ENCODE data around the gene ACTN1. TPM values are rescaled to one million over a fixed set of nuclear protein-coding genes. Genes with fewer than 3 reads are reported as not detected.

Gene ACTN1
- polyA plus RNA-seq, 3 donors: 41.4 to 75.0 (median 69.4) TPM

GRCh38 chr14:68947802-68948201 lies 31.3 kb downstream of the ACTN1 start:
- Histone ChIP-seq H3K79me2 (ENCODE audit: insufficient read depth, low read length) (peaks cover 84% of the 10 kb centered on the region), H4K20me1 (ENCODE audit: insufficient read depth, low read length) (peaks cover 35% of the 10 kb centered on the region), H3K9me3 (replicated peaks in 1 of 2; ENCODE audit: control insufficient read depth in 1 of 2, insufficient read depth in 1 of 2, low read length in 2 of 2) (no peaks in the 10 kb centered on the region), H3K36me3 (replicated peaks in 1 of 2; ENCODE audit: control insufficient read depth in 1 of 2, insufficient read depth in 2 of 2, low read length in 2 of 2) (no peaks in the 10 kb centered on the region), H3K27me3 (ENCODE audit: control insufficient read depth in 2 of 2, insufficient read depth in 2 of 2, low read length in 2 of 2) (no peaks in the 10 kb centered on the region), H3K9ac (ENCODE audit: insufficient read depth, low read length, poor library complexity, severe bottlenecking) (no peak overlapping the region), H3K4me1 (ENCODE audit: control insufficient read depth in 1 of 2, insufficient read depth in 2 of 2, low read length in 2 of 2) (peaks cover 78 to 95% of the 10 kb centered on the region in 2 donors), H3K4me2 (replicated peaks; ENCODE audit: extremely low read depth, low read length, poor library complexity, severe bottlenecking) (peak overlapping the region; percentile 54), H3K4me3 (replicated peaks in 1 of 3; ENCODE audit: low read depth in 2 of 3, low read length in 3 of 3) (peak overlapping the region in 1 of 3 experiments; percentile 46), H2AFZ (ENCODE audit: insufficient read depth, low read depth, low read length, poor library complexity, severe bottlenecking) (no peak overlapping the region), H3K27ac (ENCODE audit: low read depth in 1 of 2, low read length in 2 of 2) (peak overlapping the region; percentile 55 to 92)
- Mint-ChIP-seq H3K27ac (peak overlapping the region; percentile 66 to 83 (median 80)), H3K36me3 (peaks cover 4 to 11% of the 10 kb centered on the region in 2 donors), H3K27me3 (ENCODE audit: low read depth in 3 of 3) (peaks cover 0 to 2% (median 0%) of the 10 kb centered on the region in 3 donors), H3K4me3 (peak overlapping the region in 1 of 2 donors; percentile 70), H3K4me1 (peaks cover 90% of the 10 kb centered on the region), H3K9me3 (no peaks in the 10 kb centered on the region)
- intact Hi-C loops (cut with micrococcal nuclease): loop anchor here in 1 of 2 donors (5.0 kb wide), 1 partner anchor 36 kb away; no protein-coding TSS in a partner anchor
- WGBS (ENCODE audit: insufficient coverage): 13% methylated on average over 3 of the region's 8 CpGs
- no peak for TF ChIP-seq CTCF (IDR thresholded peaks at IDR 0.05)
- peak; percentile 32 to 59 (median 49) for DNase-seq

- TF ChIP-seq CTCF (IDR thresholded peaks at IDR 0.05): no peak
- H3K27ac Mint-ChIP-seq: peak overlapping the region in 4 of 7 donors; percentile 26 to 73 (median 49)
- intact Hi-C loops (cut with micrococcal nuclease): loop anchor here in 1 of 2 donors (5.0 kb wide), 1 partner anchor 34 kb away; no protein-coding TSS in a partner anchor
- H3K27me3 Mint-ChIP-seq (ENCODE audit: low read depth in 3 of 3): peaks cover 0 to 2% (median 0%) of the 10 kb centered on the region in 3 donors
- H3K4me3 Mint-ChIP-seq: no peak overlapping the region
- H3K36me3 Mint-ChIP-seq: peaks cover 4 to 13% of the 10 kb centered on the region in 2 donors
- Histone ChIP-seq H3K27ac (ENCODE audit: low read depth in 1 of 2, low read length in 2 of 2) (peak overlapping the region in 1 of 2 donors; percentile 92), H3K9ac (ENCODE audit: insufficient read depth, low read length, poor library complexity, severe bottlenecking) (no peak overlapping the region), H2AFZ (ENCODE audit: insufficient read depth, low read depth, low read length, poor library complexity, severe bottlenecking) (no peak overlapping the region), H3K9me3 (replicated peaks in 1 of 2; ENCODE audit: control insufficient read depth in 1 of 2, insufficient read depth in 1 of 2, low read length in 2 of 2) (no peaks in the 10 kb centered on the region), H3K4me2 (replicated peaks; ENCODE audit: extremely low read depth, low read length, poor library complexity, severe bottlenecking) (no peak overlapping the region), H3K27me3 (ENCODE audit: control insufficient read depth in 2 of 2, insufficient read depth in 2 of 2, low read length in 2 of 2) (no peaks in the 10 kb centered on the region), H3K79me2 (ENCODE audit: insufficient read depth, low read length) (peaks cover 86% of the 10 kb centered on the region), H3K4me1 (ENCODE audit: control insufficient read depth in 1 of 2, insufficient read depth in 2 of 2, low read length in 2 of 2) (peaks cover 83 to 96% of the 10 kb centered on the region in 2 donors), H3K4me3 (replicated peaks in 1 of 3; ENCODE audit: low read depth in 2 of 3, low read length in 3 of 3) (no peak overlapping the region), H4K20me1 (ENCODE audit: insufficient read depth, low read length) (peaks cover 37% of the 10 kb centered on the region), H3K36me3 (replicated peaks in 1 of 2; ENCODE audit: control insufficient read depth in 1 of 2, insufficient read depth in 2 of 2, low read length in 2 of 2) (no peaks in the 10 kb centered on the region)
- no peak for DNase-seq
- WGBS (ENCODE audit: insufficient coverage): 97% methylated on average over 4 of the region's 4 CpGs
- H3K4me1 Mint-ChIP-seq: peaks cover 90% of the 10 kb centered on the region
- no peaks in the 10 kb centered on the region for H3K9me3 Mint-ChIP-seq
Measured at GRCh38 chr14:68946489-68946822, 32.6 kb downstream of the ACTN1 start.

All from CD14-positive monocyte (primary cell).